Hematopoietic multipotent progenitor cell treated with erythropoietin and hydrocortisone succinate and interleukin-3 and kit ligand, for 15 days (in vitro differentiated cells): ENCODE measurements around the gene CYTH3.

Experiments
- DNase-seq: peaks from one replicate; pipeline ENCODE4 v3.0.0-alpha.2; 2015; ENCODE audit warnings: low spot score

CYTH3 gene

DNA sequence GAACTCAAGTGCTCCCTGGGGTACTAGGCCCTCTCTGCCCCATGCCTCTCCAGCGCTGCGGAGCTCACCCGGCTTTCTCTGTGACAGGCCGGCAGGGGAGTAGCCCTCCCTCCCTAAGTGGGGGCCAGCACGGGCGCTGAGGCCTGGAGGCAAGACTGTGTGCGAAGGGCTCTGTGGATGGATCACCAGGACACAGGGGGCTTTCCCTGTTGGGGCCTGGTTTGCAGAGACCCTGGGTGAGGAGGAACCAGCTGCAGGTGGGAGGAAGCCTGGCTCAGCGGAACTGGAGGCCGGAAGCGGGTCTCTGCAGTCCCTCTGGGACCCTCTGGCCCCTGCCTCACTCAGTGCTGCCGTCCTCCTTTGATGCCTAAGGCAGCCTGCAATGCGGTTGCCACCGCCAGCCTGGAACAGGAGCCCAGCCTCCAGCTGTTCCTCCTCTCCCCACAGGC lies 106.0 kb downstream of the CYTH3 start:
- no peak for DNase-seq

DNA sequence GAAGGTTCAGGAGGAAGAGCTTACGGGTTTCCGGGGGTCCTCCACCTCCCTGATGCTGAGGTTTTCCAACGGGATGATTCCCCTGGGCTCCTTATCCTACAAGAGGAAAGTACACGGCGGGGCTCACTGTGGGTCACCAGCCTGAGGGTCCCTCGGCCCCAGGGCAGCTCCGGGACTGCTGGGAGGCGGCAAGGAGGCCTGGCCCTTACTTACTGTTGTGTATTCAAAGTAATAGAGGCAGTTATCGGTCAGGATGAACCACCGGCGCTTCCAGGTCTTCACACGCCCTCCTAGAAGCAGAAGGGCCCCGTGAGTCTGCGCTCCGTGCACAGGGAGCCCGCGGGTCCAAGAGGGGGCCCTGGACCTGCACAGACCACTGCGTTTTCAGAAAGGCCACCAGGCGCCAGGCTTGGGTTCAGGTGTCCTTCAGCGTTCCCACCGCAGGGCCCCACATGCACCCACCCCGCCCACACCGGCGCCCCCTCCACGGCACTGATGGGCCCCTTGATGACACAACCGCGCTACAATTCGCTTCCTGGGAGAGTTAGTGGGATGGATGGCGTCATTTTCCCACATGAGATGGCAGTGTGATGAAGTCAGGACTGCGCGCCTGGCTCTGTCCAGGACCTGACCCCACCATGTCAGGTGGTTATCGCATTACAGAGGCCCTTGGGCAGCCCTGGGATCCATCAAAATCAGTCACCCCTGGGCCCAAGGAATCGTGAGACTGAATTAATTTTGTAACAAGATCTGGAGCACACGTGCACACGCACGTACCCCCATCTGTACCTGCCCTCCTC lies 106.7 kb downstream of the CYTH3 start:
- DNase-seq = no peak

DNA sequence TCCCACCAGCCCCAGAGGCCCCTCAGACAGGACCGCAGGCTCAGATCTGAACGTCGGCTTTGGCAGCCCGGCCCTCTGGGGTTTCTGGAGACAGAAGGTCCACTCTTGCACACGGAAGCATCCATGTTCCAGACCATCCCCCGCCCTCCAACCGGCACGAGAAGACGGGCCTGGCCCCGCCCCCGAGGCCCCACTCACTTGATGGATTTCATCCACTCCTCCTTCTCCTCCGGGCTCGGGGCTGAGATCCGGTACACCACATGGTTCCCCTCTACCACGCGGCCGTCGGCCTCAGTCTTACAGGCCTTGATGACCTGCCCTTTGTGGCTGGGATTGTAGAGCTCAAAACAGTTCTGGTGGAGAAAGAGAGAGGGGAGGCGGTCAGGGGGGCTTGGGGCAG lies 107.3 kb downstream of the CYTH3 start:
- no peak for DNase-seq

DNA sequence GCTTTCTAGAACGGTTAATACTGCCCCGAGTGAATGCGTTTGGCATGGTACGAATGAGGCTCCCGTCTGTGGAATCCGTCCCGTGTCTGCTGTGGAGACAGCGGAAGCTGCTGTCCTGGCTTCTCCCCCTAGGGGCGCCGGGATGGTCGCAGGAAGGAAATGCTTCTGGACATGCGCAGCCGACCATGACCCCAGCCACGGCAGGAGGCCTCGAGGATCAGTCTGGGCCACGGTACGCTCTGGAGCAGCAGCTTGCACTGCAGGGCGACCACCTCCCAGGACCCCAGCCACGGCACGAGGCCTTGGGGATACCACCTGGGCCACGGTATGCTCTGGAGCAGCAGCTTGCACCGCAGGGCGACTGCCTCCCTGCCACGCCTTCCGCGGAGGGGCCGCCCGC lies 107.9 kb downstream of the CYTH3 start:
- DNase-seq = no peak

DNA sequence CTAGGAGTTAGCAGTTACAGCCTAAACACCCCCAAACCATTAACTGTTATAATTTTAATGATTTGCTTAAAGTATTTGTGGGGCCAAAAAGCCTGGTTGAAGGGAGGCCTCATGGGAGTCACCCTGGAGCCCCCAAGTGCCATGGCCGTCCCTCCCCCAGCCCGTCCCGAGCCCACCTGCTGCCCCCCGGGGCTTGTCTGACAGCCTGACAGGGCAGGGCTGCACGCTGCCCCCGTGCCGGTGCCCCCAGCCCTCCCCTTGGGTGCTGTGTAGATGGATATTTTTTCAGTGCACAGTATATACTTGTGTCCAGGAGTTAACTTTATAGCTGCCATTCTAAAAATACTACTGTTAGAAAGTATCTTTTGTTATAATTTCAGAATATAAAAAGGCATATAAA lies 108.4 kb downstream of the CYTH3 start:
- DNase-seq = no peak

DNA sequence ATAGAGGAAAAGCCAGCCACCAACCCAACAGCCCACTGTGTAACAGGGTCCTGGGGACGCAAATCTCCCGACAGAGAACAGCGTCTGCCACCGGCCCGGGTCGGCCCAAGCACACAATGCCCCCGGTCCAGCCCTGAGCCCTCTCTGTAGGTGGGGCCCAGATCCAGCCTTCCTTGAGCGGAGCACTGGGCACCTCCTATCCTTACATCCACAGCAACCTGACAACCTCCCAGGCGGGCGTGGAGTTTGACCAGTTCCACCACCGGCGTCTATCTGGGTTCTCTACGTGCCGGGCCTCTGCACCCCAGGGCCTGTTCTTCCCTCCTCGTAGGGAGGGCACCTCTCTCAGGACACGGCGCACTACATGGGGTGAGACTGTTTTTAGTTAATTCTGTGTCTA lies 109.0 kb downstream of the CYTH3 start:
- no peak for DNase-seq

DNA sequence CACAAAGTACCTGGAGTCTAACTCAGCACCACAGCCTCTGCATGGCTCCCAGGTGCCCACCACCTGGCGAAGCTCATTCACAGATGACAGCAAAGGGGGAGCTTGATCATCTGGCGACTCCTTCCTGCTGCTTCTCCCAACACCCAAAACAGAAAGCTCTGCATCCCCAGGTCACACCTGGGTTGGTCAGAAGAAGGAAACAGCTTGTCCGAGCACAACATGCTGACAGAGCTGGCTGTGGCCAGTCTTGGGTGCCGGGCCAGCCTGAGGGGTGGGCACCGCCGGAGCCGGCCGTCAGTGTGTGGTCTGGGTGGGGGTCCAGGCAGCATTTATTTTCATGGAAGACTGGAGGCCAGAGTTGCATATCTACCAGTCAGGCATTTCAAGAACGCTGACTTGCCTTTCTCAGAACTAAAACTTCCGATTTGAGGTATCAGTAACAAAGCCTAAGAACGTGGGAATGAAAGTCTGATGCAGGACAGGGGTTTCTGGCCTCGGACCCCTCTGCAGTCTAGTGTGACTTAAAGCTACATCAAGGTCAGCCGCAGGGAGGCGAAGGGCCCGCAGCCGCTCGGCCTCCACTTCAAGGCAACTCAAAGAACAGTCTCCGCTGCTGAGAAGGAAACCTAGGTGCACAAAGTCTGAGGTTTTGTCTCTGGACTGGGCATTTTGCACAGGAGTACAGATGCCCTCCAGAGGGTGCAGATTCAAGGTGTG lies 109.6 kb downstream of the CYTH3 start:
- DNase-seq = no peak

DNA sequence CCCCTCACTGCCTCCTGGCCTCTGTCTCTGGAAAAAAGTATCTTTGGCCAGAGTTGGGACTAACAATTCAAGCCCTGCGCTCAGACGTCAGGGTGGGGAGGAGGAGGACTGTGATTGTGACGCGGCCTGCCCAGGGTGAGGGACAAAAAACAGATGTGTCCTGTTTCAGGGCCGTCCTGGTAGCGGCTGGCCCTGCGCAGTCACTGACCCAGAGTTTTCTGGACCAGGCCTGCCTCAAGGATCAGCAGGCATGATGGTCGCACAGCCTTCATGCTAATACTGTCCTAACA lies 110.1 kb downstream of the CYTH3 start:
- DNase-seq = no peak

DNA sequence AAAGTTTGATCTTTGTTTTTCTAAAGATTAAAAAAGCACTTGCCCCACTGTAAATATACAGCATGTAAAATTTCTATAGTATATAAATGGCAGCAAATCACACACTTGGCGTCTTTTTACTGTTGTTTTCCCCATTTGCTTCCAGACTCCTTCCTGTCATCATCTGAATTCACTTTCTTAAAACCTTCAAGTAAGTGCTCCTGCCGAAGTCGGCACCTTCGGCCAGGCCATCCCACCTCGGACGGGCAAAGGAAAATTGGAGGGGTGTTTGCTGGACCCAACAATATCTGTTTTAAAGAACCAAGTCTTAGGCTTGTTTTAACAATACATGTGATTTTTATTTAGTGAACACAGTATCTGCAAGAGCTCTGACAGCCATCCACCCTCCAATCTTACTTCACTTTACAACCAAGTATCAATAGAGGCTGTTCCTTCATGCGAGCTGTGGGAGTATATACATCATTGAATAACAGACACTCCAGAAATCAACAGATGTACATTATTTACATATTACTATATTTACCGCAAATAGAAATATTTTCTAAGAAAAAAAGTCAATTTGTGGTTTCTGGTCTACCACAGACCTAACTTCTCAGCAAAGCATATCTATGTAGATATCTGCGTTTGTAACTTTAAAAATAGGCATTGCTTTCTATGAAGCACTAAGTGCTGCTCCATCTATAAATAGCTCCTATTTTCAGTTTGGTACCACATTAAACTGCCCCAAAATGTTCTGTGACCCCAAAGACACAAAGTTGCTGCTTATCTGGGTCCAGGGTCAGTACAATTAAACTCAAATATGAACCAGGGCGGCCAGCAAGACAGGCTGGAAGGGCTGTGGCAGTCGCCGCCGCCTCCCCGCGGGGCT lies 110.7 kb downstream of the CYTH3 start:
- DNase-seq = no peak

DNA sequence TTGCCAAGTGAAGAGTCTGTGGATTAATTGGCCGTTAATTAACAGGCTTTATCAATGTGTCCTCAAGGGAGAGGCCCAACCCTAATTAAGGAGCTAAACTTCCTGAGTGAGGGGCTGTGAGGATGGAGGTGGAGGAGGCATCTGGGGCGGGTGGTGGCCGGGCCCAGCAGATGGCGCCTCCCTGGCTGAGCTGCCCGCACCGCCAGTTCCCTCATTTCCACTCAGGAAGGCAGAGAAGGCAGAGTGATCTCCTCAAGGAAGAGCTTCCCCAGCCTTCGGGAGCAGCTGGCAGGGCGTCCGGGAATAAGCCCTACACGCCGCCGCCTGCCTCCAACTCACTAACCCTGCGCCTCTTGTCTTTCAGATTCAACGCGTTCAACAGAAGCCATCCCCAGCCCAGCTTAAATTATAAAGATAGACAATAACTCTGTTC lies 112.2 kb downstream of the CYTH3 start:
- peak; percentile 18 for DNase-seq

DNA sequence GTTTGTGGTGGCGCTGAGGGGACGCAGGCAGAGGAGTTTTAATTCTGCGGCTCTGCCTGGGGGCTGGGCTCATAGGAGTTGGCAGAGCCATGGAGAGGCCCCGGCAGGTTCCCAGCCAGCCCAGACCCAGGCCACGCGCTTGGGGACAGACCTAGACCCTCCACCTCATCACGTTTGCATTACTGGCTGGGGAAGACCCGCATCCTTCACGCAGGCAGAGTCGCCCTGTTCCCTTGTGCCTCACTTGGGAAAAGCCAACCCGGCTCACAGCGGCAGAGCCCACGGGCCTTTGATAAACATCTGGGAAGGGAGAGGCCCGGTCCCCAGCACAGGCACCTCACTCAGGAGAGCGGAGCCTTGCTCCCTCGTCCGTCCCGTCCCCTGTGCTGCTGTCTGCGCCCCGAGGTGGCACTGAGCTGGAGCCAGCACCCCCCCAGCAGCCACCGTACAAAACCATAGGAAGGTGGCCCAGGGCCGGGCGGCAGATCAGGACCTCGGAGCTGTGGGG lies 112.8 kb downstream of the CYTH3 start:
- no peak for DNase-seq

DNA sequence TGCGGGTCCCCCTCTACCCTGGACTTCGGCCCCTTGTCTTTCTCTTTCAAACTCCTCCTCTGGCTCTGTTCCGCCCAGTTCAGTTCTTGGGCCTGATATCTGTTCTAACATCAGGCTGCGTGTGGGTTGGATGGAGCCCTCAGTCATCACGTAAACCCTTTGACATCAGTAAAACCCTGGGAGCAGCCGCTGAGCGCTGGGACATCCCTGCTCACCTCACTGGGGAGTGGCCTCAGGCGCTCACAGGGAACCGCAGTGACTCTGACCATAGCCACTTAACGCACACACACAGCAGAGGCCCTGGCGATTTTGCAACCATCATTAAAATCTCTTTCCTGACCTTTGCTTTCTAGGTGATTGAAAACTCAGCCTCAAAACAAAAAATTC lies 113.3 kb downstream of the CYTH3 start:
- DNase-seq = no peak

DNA sequence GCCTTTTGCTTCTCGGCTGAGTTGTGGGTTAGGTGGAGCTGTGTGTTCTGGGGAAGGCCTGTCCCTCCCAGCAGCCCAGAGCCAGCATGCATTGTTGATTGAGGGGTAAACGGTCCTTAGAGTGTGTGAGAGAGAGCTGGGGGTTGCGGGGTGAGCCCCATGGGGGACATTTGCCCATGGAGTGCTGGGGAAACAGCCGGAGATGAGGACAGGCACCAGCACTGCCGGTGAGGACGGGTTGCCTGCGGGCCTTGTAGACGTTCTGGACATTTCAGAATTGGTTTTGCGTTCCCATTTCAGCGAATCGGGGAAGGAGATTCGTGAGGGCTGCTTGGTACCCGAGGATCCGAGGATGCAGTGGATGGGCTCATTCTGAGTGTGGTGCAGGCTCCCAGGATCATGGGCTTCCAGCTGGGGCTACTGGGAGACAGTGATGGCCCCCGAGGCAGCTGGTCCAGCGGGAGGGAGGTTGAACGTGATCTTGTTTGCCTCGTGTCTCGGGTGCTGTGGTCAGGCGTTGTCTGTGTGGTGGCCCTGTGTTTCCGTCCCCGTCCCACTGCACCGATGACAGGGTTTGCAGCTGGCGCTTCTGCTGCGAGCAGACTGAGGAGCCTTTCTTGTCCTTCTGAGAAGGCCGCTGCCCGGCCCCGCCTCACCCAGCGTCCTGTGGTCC lies 113.9 kb downstream of the CYTH3 start:
- DNase-seq = no peak

DNA sequence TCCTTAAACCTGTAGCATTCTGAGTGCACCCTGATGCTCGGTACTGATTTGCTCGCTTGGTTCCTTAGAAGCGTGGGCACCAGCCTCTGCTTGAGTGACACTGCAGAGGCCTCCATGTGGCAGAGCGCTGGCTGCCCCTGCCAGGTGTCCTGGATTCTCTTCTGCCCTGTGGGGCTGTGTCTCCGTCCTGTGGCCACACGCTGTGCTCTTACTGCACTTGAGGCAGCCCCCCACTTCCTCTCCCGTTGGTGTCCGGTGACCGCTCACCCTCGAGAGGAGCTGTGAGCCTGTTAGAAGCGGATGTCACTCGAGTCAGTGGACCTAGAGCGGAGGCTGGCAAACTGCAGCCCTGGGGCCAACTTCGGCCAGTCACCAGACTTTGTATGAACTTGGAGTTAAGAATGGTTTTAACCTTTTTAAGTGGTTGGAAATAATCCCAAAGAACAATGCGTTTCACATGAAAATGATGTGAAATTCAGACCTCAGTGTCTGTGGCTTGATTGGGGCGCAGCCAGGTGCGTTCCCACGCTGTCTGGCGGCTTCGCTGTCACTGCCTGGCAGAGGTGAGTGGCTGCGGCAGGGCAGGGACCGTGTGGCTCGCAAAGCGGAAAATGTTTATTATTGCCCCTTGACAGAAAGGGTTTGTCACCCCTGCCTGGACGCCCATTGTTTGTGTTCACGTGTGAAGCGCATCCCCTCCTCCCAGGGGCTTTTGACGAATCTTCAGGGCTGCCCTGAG lies 114.6 kb downstream of the CYTH3 start:
- no peak for DNase-seq

DNA sequence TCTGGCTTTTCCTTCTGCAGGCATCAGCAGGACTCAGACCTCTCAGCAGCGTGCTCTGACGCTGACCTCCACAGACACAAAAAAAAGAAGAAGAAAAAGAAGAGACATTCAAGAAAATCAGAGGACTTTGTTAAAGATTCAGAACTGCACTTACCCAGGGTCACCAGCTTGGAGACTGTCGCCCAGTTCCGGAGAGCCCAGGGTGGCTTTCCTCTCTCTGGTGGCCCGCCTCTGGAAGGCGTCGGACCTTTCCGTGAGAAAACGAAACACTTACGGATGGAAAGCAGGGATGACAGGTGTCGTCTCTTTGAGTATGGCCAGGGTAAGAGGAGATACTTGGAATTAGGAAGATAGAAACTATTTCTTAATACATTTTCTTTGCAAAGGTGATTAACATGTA lies 115.7 kb downstream of the CYTH3 start:
- DNase-seq = no peak

DNA sequence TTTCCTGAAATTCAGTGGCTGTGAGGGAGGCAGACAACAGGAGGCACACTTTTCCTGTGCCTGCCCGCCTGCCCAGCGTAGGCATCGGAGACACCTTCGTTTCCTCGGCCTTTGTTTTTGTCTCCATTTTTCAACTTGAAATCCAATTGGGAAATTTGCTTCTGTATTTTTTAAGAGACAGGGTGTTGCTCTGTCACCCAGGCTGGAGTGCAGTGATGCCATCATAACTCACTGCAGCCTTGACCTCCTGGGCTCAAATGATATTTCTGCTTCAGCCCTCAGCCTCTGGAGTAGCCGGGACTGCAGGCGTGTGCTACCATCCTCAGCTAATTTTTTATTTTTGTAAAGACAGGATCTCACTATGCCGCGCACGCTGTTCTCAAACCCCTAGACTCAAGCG lies 116.8 kb downstream of the CYTH3 start:
- no peak for DNase-seq

DNA sequence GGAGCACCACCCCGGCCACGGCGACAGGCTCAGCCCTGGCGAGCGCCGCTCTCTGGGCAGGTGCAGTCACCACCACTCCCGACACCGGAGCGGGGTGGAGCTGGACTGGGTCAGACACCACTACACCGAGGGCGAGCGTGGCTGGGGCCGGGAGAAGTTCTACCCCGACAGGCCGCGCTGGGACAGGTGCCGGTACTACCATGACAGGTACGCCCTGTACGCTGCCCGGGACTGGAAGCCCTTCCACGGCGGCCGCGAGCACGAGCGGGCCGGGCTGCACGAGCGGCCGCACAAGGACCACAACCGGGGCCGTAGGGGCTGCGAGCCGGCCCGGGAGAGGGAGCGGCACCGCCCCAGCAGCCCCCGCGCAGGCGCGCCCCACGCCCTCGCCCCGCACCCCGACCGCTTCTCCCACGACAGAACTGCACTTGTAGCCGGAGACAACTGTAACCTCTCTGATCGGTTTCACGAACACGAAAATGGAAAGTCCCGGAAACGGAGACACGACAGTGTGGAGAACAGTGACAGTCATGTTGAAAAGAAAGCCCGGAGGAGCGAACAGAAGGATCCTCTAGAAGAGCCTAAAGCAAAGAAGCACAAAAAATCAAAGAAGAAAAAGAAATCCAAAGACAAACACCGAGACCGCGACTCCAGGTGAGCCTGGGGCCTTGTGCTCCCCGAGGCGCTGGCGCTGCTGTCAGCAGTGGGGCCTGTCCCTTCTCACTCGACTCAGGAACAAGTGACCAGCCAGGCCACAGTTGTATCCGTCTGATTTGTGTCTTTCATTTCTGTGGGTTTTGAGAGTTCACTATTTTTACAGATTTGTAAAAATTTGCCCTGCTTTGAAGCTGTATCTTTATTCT lies 117.7 kb downstream of the CYTH3 start:
- DNase-seq = no peak

DNA sequence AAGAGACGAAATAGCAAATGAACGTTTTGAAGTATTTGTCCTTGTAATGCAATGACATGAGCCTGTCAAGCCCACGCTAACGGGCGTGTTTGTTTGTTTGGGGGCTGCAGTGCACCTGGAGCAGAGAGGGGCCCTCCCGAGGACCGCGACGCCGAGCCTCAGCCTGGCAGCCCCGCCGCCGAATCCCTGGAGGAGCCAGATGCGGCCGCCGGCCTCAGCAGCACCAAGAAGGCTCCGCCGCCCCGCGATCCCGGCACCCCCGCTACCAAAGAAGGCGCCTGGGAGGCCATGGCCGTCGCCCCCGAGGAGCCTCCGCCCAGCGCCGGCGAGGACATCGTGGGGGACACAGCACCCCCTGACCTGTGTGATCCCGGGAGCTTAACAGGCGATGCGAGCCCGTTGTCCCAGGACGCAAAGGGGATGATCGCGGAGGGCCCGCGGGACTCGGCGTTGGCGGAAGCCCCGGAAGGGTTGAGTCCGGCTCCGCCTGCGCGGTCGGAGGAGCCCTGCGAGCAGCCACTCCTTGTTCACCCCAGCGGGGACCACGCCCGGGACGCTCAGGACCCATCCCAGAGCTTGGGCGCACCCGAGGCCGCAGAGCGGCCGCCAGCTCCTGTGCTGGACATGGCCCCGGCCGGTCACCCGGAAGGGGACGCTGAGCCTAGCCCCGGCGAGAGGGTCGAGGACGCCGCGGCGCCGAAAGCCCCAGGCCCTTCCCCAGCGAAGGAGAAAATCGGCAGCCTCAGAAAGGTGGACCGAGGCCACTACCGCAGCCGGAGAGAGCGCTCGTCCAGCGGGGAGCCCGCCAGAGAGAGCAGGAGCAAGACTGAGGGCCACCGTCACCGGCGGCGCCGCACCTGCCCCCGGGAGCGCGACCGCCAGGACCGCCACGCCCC lies 118.5 kb downstream of the CYTH3 start:
- no peak for DNase-seq

DNA sequence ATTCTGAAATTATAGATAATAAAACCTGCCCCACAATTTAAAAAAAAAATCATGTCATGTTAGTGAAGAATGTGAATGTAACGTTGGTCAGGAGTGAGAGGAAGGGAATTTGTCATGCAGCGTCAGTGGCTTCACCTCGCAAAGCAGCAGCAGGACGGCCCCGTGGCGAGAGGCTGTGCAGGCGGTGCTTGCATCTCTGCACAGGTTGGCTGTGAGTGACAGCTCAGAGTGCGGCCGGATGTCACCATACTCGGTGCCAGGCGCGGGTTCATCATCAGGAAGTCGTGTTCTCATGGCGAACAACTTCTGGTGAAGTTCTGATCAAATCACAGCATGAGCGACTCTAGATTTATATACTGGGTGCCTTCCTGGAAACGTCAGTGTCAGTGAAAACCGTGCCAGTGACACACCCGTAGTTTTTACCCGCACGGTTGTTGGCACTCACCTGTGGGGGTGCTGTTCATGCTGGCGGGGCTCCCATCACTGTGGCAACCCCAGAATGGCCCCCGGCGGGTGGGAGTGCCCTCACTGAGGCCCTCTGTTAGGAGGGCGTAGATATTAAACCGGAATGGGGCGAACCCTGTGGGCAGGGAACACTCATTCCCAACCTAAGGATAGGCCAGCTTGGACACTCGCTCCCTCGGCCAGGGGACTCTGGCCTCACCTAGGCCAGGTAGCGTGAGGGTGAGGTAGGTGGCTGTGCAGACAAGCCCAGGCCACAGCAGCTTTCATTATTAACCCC lies 120.3 kb downstream of the CYTH3 start:
- no peak for DNase-seq
